HepG2 (cell line): ENCODE data around the gene DEDD2.

Experiments used
- CBX2 ChIP-seq, 2 experiments: fragments of 200-600 bp in 1 of 2; sonication (generic); formaldehyde crosslinking in 1 of 2; IDR thresholded peaks; 2 replicates each; pipeline versions ENCODE4 v1.7.0 to v1.8.1; 2018 to 2022; ENCODE audit warnings: low read depth in 2 of 2, low read length in 1 of 2, mild to moderate bottlenecking in 1 of 2, missing genetic modification reagents in 1 of 2
- EZH2 ChIP-seq: conservative IDR thresholded peaks from 2 replicates; pipeline ENCODE4 v1.6.1; 2012; ENCODE audit warnings: mild to moderate bottlenecking, low read depth, low read length, moderate library complexity
- MTA3 ChIP-seq: sonication (generic); formaldehyde crosslinking; IDR thresholded peaks from 2 replicates; pipeline ENCODE4 v1.4.0; 2020; ENCODE audit warnings: missing genetic modification reagents
- MXI1 ChIP-seq: IDR thresholded peaks from 3 replicates; pipeline ENCODE4 v1.6.1; 2012; ENCODE audit warnings: low read depth, low read length, inconsistent platforms, borderline replicate concordance
- ZNF274 ChIP-seq: sonication (generic); formaldehyde crosslinking; IDR thresholded peaks from 2 replicates; pipeline ENCODE4 v1.5.1; 2020; ENCODE audit warnings: mild to moderate bottlenecking, missing genetic modification reagents
- TF ChIP-seq, protein P1 (sequence below): sonication (generic); formaldehyde crosslinking; IDR thresholded peaks from 2 replicates; pipeline ENCODE4 v1.9.0; 2021; ENCODE audit warnings: missing genetic modification reagents, borderline replicate concordance
- TF ChIP-seq, protein P2 (sequence below): sonication (generic); formaldehyde crosslinking; IDR thresholded peaks from 2 replicates; pipeline ENCODE4 v1.5.0; 2020; ENCODE audit warnings: mild to moderate bottlenecking, missing genetic modification reagents, moderate library complexity
- TF ChIP-seq, protein P3 (sequence below), 2 experiments: IDR thresholded peaks; 2 replicates each; pipeline ENCODE4 v1.6.1; 2011 to 2012; ENCODE audit warnings: low read length in 2 of 2, borderline replicate concordance in 1 of 2, low read depth in 1 of 2, mild to moderate bottlenecking in 1 of 2, moderate library complexity in 1 of 2

DNA sequence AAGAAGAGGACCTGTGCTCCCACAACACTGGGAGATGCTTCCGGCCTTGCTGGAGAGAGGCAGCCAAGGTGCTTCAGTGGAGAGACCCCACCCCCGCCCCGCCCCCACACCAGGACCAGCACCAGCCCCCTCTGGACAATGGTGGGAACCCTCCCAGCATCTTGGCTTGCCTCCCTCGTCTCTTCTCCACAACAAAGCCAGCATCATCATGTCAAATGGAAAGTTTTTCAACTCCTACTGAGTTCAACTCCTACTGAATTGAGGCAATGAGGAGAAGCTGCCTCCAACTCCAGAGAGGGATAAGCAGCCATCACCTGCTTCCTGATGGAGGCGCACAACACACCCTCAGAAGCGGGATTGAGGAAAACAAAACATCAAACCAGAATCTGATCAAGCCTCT is 12.8 kb downstream of the DEDD2 start:
- no peak for TF ChIP-seq EZH2
- TF ChIP-seq MXI1 = no peak
- TF ChIP-seq, protein P1, sequence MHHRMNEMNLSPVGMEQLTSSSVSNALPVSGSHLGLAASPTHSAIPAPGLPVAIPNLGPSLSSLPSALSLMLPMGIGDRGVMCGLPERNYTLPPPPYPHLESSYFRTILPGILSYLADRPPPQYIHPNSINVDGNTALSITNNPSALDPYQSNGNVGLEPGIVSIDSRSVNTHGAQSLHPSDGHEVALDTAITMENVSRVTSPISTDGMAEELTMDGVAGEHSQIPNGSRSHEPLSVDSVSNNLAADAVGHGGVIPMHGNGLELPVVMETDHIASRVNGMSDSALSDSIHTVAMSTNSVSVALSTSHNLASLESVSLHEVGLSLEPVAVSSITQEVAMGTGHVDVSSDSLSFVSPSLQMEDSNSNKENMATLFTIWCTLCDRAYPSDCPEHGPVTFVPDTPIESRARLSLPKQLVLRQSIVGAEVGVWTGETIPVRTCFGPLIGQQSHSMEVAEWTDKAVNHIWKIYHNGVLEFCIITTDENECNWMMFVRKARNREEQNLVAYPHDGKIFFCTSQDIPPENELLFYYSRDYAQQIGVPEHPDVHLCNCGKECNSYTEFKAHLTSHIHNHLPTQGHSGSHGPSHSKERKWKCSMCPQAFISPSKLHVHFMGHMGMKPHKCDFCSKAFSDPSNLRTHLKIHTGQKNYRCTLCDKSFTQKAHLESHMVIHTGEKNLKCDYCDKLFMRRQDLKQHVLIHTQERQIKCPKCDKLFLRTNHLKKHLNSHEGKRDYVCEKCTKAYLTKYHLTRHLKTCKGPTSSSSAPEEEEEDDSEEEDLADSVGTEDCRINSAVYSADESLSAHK (CRISPR knock-in tag) = no peak
- no peak for TF ChIP-seq ZNF274 (CRISPR knock-in tag)
- TF ChIP-seq, protein P2, sequence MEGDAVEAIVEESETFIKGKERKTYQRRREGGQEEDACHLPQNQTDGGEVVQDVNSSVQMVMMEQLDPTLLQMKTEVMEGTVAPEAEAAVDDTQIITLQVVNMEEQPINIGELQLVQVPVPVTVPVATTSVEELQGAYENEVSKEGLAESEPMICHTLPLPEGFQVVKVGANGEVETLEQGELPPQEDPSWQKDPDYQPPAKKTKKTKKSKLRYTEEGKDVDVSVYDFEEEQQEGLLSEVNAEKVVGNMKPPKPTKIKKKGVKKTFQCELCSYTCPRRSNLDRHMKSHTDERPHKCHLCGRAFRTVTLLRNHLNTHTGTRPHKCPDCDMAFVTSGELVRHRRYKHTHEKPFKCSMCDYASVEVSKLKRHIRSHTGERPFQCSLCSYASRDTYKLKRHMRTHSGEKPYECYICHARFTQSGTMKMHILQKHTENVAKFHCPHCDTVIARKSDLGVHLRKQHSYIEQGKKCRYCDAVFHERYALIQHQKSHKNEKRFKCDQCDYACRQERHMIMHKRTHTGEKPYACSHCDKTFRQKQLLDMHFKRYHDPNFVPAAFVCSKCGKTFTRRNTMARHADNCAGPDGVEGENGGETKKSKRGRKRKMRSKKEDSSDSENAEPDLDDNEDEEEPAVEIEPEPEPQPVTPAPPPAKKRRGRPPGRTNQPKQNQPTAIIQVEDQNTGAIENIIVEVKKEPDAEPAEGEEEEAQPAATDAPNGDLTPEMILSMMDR (CRISPR knock-in tag) = no peak
- no peak for TF ChIP-seq CBX2 (IDR thresholded peaks at IDR 0.05; ENCODE audit: low read depth, low read length)
- TF ChIP-seq CBX2 (CRISPR knock-in tag; IDR thresholded peaks at IDR 0.05; ENCODE audit: low read depth) = no peak
- TF ChIP-seq MTA3 (CRISPR knock-in tag) = no peak
- TF ChIP-seq, protein P3, sequence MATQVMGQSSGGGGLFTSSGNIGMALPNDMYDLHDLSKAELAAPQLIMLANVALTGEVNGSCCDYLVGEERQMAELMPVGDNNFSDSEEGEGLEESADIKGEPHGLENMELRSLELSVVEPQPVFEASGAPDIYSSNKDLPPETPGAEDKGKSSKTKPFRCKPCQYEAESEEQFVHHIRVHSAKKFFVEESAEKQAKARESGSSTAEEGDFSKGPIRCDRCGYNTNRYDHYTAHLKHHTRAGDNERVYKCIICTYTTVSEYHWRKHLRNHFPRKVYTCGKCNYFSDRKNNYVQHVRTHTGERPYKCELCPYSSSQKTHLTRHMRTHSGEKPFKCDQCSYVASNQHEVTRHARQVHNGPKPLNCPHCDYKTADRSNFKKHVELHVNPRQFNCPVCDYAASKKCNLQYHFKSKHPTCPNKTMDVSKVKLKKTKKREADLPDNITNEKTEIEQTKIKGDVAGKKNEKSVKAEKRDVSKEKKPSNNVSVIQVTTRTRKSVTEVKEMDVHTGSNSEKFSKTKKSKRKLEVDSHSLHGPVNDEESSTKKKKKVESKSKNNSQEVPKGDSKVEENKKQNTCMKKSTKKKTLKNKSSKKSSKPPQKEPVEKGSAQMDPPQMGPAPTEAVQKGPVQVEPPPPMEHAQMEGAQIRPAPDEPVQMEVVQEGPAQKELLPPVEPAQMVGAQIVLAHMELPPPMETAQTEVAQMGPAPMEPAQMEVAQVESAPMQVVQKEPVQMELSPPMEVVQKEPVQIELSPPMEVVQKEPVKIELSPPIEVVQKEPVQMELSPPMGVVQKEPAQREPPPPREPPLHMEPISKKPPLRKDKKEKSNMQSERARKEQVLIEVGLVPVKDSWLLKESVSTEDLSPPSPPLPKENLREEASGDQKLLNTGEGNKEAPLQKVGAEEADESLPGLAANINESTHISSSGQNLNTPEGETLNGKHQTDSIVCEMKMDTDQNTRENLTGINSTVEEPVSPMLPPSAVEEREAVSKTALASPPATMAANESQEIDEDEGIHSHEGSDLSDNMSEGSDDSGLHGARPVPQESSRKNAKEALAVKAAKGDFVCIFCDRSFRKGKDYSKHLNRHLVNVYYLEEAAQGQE (IDR thresholded peaks at IDR 0.05; ENCODE audit: borderline replicate concordance in 1 of 2, low read depth in 1 of 2, low read length in 2 of 2) = no peak
